Keratinocyte (primary cell): Measurements from ENCODE around the gene ADCY5. TPM values are rescaled to one million over a fixed set of nuclear protein-coding genes. Genes with fewer than 3 reads are reported as not detected.

Experiments
- DNase-seq: peaks from one replicate; pipeline ENCODE4 v3.0.0-alpha.2; 2011; ENCODE audit warnings: low read depth, missing footprints, low spot score
- FAIRE-seq: peaks from 2 replicates; lab custom pipeline; 2011; peaks lifted over from hg19 to GRCh38; lab: Jason Lieb, UNC
- H2AFZ ChIP-seq: 2 replicates; pipeline ENCODE4 v1.6.0; 2012; ENCODE audit warnings: low read length, control low read depth, inconsistent platforms; ENCODE audit not compliant: control insufficient read depth
- H3K27ac ChIP-seq: 2 replicates; pipeline ENCODE4 v1.5.1; 2011; ENCODE audit warnings: low read length; ENCODE audit not compliant: control insufficient read depth, insufficient read depth
- H3K27me3 ChIP-seq: 3 replicates; pipeline ENCODE4 v1.6.0; 2011; ENCODE audit warnings: low read length; ENCODE audit not compliant: control insufficient read depth, insufficient read depth; ENCODE audit errors: extremely low read depth
- H3K36me3 ChIP-seq, 2 experiments: 2 replicates in 1 of 2; 3 replicates in 1 of 2; pipeline ENCODE4 v1.5.1; 2011; ENCODE audit warnings: low read length in 2 of 2, mild to moderate bottlenecking in 1 of 2; ENCODE audit not compliant: control insufficient read depth in 2 of 2, insufficient read depth in 2 of 2; ENCODE audit errors: extremely low read depth in 1 of 2
- H3K4me1 ChIP-seq: 3 replicates; pipeline ENCODE4 v1.5.1; 2011; ENCODE audit warnings: low read length; ENCODE audit not compliant: control insufficient read depth, insufficient read depth; ENCODE audit errors: extremely low read depth
- H3K4me2 ChIP-seq: 3 replicates; pipeline ENCODE4 v1.6.0; 2011; ENCODE audit warnings: low read depth, low read length; ENCODE audit not compliant: control insufficient read depth, insufficient read depth; ENCODE audit errors: extremely low read depth
- H3K4me3 ChIP-seq, 3 experiments: fragments of 200-600 bp in 1 of 3; sonication (generic) in 1 of 3; 2 replicates in 2 of 3; 3 replicates in 1 of 3; pipeline ENCODE4 v1.5.1; 2011 to 2016; ENCODE audit warnings: low read length in 3 of 3, mild to moderate bottlenecking in 3 of 3, control low read depth in 2 of 3, inconsistent platforms in 1 of 3, low read depth in 1 of 3, mixed read lengths in 1 of 3, mixed run types in 1 of 3, moderate library complexity in 1 of 3; ENCODE audit not compliant: control insufficient read depth in 2 of 3, insufficient read depth in 2 of 3; ENCODE audit errors: extremely low read depth in 1 of 3
- H3K79me2 ChIP-seq: 2 replicates; pipeline ENCODE4 v1.6.0; 2012; ENCODE audit warnings: low read length; ENCODE audit not compliant: control insufficient read depth, insufficient read depth
- H3K9ac ChIP-seq: 3 replicates; pipeline ENCODE4 v1.6.0; 2011; ENCODE audit warnings: low read length; ENCODE audit not compliant: control insufficient read depth, insufficient read depth; ENCODE audit errors: extremely low read depth
- H3K9me1 ChIP-seq: 3 replicates; pipeline ENCODE4 v1.6.0; 2011; ENCODE audit warnings: low read length; ENCODE audit not compliant: control insufficient read depth, insufficient read depth; ENCODE audit errors: extremely low read depth
- H3K9me3 ChIP-seq: 2 replicates; pipeline ENCODE4 v1.5.1; 2012; ENCODE audit warnings: low read depth, low read length; ENCODE audit not compliant: control insufficient read depth
- H4K20me1 ChIP-seq: 3 replicates; pipeline ENCODE4 v1.6.0; 2011; ENCODE audit warnings: low read length; ENCODE audit not compliant: control insufficient read depth, insufficient read depth; ENCODE audit errors: extremely low read depth
- EZH2 ChIP-seq: IDR thresholded peaks from one replicate; pipeline ENCODE4 v1.6.1; 2012; ENCODE audit warnings: inconsistent platforms, mild to moderate bottlenecking, low read length, moderate library complexity
- dilution Hi-C: fragments of 300-500 bp; cut with MboI; formaldehyde crosslinking; loops from one replicate; pipeline ENCODE4 v1.7.0; 2020; ENCODE audit warnings: low sequenced_read_pairs; ENCODE audit not compliant: extremely low pct_ligation_motif_present
- polyA plus RNA-seq, 5 experiments: library from polyadenylated mRNA; depleted of rRNA in 3 of 5; stranded (reverse) in 3 of 5; stranded (forward) in 1 of 5; unstranded in 1 of 5; fragments of >200 nt; gene quantifications; 1 replicate in 1 of 5; 2 replicates in 3 of 5; 3 replicates in 1 of 5; pipeline versions ENCODE4 v1.2.1 to v1.2.3, GENCODE V29; 2011 to 2012; ENCODE audit warnings: missing spikeins in 2 of 5, low read depth in 1 of 5, low replicate concordance in 1 of 5
- TF ChIP-seq, protein P1 (sequence below), 3 experiments: IDR thresholded peaks in 1 of 3; conservative IDR thresholded peaks in 1 of 3; optimal IDR thresholded peaks in 1 of 3; 2 replicates in 2 of 3; 3 replicates in 1 of 3; pipeline versions ENCODE3 to v1.5.1; 2011; ENCODE audit warnings: low read length in 3 of 3, mild to moderate bottlenecking in 3 of 3, moderate library complexity in 2 of 3, control low read depth in 1 of 3, inconsistent platforms in 1 of 3; ENCODE audit not compliant: insufficient read depth in 2 of 3; ENCODE audit errors: extremely low read depth in 1 of 3

The ADCY5 gene
- polyA plus RNA-seq, 1 donor (not counting 4 experiments of a cell fraction or from before 2014, with no cell fraction given) = not detected

DNA sequence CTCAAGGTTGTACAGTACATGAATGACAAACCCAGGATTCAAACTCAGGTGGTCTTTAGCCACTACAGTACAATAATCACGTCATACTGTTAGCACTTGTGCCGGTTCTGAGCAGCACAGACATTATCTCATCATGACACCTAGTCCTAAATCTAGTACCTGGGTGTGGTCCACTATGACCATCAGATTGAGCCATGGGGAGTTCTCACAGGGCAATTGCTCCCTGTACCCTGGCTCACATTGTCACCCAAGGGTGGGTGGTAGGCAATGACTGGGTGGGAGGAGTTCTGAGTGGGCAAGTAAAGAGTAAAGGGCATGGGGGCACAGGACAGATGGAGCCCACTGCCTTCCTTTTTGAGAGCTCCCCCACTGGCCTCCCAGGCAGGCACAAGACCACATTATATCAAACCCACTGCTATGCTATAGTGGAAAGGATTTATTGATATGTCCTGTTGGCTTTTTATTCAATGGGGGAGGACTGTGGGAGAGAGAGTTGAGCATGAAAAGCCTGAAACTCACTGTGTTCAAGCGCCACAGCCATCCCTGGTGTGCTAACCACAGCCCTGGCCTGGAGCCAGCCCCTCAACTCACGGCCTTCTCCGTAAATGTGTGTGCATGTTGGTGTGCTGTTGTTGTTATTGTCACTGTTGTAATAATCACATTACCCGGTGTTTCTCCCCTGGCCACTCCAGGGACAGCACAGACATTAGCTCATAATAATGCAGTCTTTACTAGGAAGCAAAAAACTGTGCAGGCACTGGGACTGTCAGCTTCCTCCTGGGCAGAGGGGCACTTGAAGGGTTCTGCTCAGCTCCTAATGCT is 27.3 kb downstream of the ADCY5 start:
- no peak for TF ChIP-seq EZH2
- TF ChIP-seq, protein P1, sequence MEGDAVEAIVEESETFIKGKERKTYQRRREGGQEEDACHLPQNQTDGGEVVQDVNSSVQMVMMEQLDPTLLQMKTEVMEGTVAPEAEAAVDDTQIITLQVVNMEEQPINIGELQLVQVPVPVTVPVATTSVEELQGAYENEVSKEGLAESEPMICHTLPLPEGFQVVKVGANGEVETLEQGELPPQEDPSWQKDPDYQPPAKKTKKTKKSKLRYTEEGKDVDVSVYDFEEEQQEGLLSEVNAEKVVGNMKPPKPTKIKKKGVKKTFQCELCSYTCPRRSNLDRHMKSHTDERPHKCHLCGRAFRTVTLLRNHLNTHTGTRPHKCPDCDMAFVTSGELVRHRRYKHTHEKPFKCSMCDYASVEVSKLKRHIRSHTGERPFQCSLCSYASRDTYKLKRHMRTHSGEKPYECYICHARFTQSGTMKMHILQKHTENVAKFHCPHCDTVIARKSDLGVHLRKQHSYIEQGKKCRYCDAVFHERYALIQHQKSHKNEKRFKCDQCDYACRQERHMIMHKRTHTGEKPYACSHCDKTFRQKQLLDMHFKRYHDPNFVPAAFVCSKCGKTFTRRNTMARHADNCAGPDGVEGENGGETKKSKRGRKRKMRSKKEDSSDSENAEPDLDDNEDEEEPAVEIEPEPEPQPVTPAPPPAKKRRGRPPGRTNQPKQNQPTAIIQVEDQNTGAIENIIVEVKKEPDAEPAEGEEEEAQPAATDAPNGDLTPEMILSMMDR (optimal IDR thresholded peaks at IDR 0.05 in 1 of 3, IDR thresholded peaks at IDR 0.05 in 1 of 3, conservative IDR thresholded peaks at IDR 0.05 in 1 of 3; ENCODE audit: extremely low read depth in 1 of 3, insufficient read depth in 2 of 3, low read length in 3 of 3) = no peak
- FAIRE-seq = no peak

DNA sequence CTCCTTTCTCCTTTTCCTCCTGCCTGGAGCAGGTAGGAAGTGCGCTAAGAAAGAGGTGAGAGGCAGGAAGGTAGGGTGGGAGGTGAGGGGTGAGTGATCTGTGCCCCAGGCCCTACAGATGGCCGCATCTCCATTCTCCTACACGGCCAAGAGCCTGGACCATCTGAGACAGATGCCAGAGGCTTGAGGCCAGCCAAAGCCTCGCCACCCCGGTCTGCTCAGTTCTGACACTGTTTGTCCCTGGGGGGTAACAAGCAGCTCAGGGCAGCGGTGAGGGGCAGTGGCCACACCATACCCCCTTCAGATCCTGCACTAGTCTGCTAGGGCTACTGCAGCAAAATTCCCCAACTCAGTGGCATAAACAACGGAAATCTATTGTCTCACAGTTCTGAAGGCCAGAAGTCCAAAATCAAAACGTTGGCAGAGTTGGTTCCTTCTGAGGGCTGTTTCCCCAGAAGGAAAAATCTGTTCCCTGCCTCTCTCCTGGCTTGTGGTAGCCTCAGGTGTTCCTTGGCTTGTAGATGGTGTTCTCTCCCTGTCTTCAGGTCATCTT is 28.4 kb downstream of the ADCY5 start:
- no peaks in the 10 kb centered on the region for H4K20me1 ChIP-seq
- H3K4me1 ChIP-seq = no peaks in the 10 kb centered on the region
- no peak overlapping the region for H2AFZ ChIP-seq
- H3K27me3 ChIP-seq = peaks cover 30% of the 10 kb centered on the region
- H3K36me3 ChIP-seq = no peaks in the 10 kb centered on the region
- H3K4me2 ChIP-seq = no peak overlapping the region
- H3K9me3 ChIP-seq = no peaks in the 10 kb centered on the region
- H3K9ac ChIP-seq = no peak overlapping the region
- no peaks in the 10 kb centered on the region for H3K79me2 ChIP-seq
- dilution Hi-C loops = no loop called here
- H3K4me3 ChIP-seq = no peak overlapping the region
- DNase-seq (no peak), FAIRE-seq (no peak)
- H3K27ac ChIP-seq = no peak overlapping the region
- TF ChIP-seq, protein P1 (optimal IDR thresholded peaks at IDR 0.05 in 1 of 3, IDR thresholded peaks at IDR 0.05 in 1 of 3, conservative IDR thresholded peaks at IDR 0.05 in 1 of 3; ENCODE audit: extremely low read depth in 1 of 3, insufficient read depth in 2 of 3, low read length in 3 of 3) = no peak
- no peak for TF ChIP-seq EZH2
- no peaks in the 10 kb centered on the region for H3K9me1 ChIP-seq

More for the DNA sequence above, 27.3 kb downstream of the ADCY5 start:
- no peaks in the 10 kb centered on the region for H3K9me3 ChIP-seq
- no peak overlapping the region for H2AFZ ChIP-seq
- H3K9me1 ChIP-seq = no peaks in the 10 kb centered on the region
- H3K9ac ChIP-seq = no peak overlapping the region
- no peaks in the 10 kb centered on the region for H3K36me3 ChIP-seq
- H3K27me3 ChIP-seq = peaks cover 25% of the 10 kb centered on the region
- no peaks in the 10 kb centered on the region for H3K79me2 ChIP-seq
- H3K4me2 ChIP-seq = no peak overlapping the region
- dilution Hi-C loops = no loop called here
- no peaks in the 10 kb centered on the region for H4K20me1 ChIP-seq
- no peaks in the 10 kb centered on the region for H3K4me1 ChIP-seq
- H3K4me3 ChIP-seq = no peak overlapping the region
- no peak for DNase-seq
- no peak overlapping the region for H3K27ac ChIP-seq
